GM23248 (cell line): ENCODE results near the gene MACF1. TPM values are rescaled to one million over a fixed set of nuclear protein-coding genes. Genes with fewer than 3 reads are reported as not detected.
"Not testable (repeated sequence)": the region's sequence is repeated elsewhere in the genome, so short reads cannot be mapped to it uniquely, and the experiment has no call there.

ENCODE experiments used
- DNase-seq: peaks from one replicate; pipeline ENCODE4 v3.0.0-alpha.2; 2015
- H2AFZ ChIP-seq: fragments of 200-600 bp; sonication (generic); 2 replicates; pipeline ENCODE4 v1.6.1; 2016; ENCODE audit warnings: antibody characterized with exemption
- H3F3A ChIP-seq: fragments of 200-600 bp; sonication (generic); 2 replicates; pipeline ENCODE4 v1.6.1; 2016; ENCODE audit warnings: mild to moderate bottlenecking, antibody characterized with exemption, mixed run types; ENCODE audit not compliant: insufficient read depth
- H3K27ac ChIP-seq: fragments of 200-600 bp; sonication (generic); 2 replicates; pipeline ENCODE4 v1.5.1; 2016; ENCODE audit warnings: mild to moderate bottlenecking
- H3K27me3 ChIP-seq: fragments of 200-600 bp; sonication (generic); replicated peaks from 2 replicates; pipeline ENCODE4 v1.6.1; 2016; ENCODE audit warnings: mild to moderate bottlenecking; ENCODE audit not compliant: insufficient read depth
- H3K36me3 ChIP-seq: fragments of 200-600 bp; sonication (generic); 2 replicates; pipeline ENCODE4 v1.6.1; 2016; ENCODE audit warnings: low read depth, mild to moderate bottlenecking
- H3K4me1 ChIP-seq: fragments of 200-600 bp; sonication (generic); 2 replicates; pipeline ENCODE4 v1.6.1; 2016; ENCODE audit warnings: mild to moderate bottlenecking; ENCODE audit not compliant: insufficient read depth
- H3K4me2 ChIP-seq: fragments of 200-600 bp; sonication (generic); one replicate; pipeline ENCODE4 v1.6.1; 2016; ENCODE audit warnings: mild to moderate bottlenecking; ENCODE audit not compliant: unreplicated experiment
- H3K4me3 ChIP-seq: fragments of 200-600 bp; sonication (generic); 2 replicates; pipeline ENCODE4 v1.5.1; 2016; ENCODE audit warnings: mild to moderate bottlenecking
- H3K79me2 ChIP-seq: fragments of 200-600 bp; sonication (generic); 2 replicates; pipeline ENCODE4 v1.6.1; 2016; ENCODE audit warnings: mild to moderate bottlenecking; ENCODE audit not compliant: insufficient read depth
- H3K9ac ChIP-seq: fragments of 200-600 bp; sonication (generic); 2 replicates; pipeline ENCODE4 v1.6.1; 2016; ENCODE audit warnings: mild to moderate bottlenecking
- H3K9me2 ChIP-seq: fragments of 200-600 bp; sonication (generic); 2 replicates; pipeline ENCODE4 v1.6.1; 2016; ENCODE audit warnings: mixed run types, mild to moderate bottlenecking, moderate library complexity; ENCODE audit not compliant: insufficient read depth
- H3K9me3 ChIP-seq: fragments of 200-600 bp; sonication (generic); one replicate; pipeline ENCODE4 v1.6.1; 2017; ENCODE audit warnings: low read depth
- H4K20me1 ChIP-seq: fragments of 200-600 bp; sonication (generic); 2 replicates; pipeline ENCODE4 v1.6.0; 2016; ENCODE audit not compliant: insufficient read depth
- EZH2 ChIP-seq: fragments of 200-600 bp; sonication (generic); IDR thresholded peaks from 2 replicates; pipeline ENCODE4 v1.6.1; 2018; ENCODE audit warnings: antibody characterized with exemption, mild to moderate bottlenecking; ENCODE audit not compliant: insufficient read depth, poor library complexity, severe bottlenecking
- EZH2phosphoT487 ChIP-seq: fragments of 200-600 bp; sonication (generic); IDR thresholded peaks from 2 replicates; pipeline ENCODE4 v1.6.1; 2018; ENCODE audit warnings: antibody characterized with exemption, moderate library complexity, mild to moderate bottlenecking, low read depth; ENCODE audit not compliant: insufficient read depth
- WGBS, 2 experiments: methylation state at CpG; one replicate each; pipeline ENCODE4 v1.1.6; 2015 to 2017; ENCODE audit warnings: low lambda C conversion rate in 2 of 2, low coverage in 1 of 2; ENCODE audit errors: missing lambda C conversion rate in 2 of 2; 5-methylcytosine and 5-hydroxymethylcytosine counted together
- in situ Hi-C: fragments of 300-500 bp; cut with MboI; formaldehyde crosslinking; loops from 2 replicates; pipeline ENCODE4 v1.15.0; 2020
- polyA plus RNA-seq: library from polyadenylated mRNA; unstranded; fragments of >200 nt; fragmentation: Nextera tagmentation; extraction: Ambion mirVana; gene quantifications from 2 replicates; pipeline ENCODE4 v1.2.1, GENCODE V29; 2016
- total RNA-seq: library from RNA; depleted of rRNA; stranded (reverse); fragments of >200 nt; shearing (Covaris generic); gene quantifications from 2 replicates; pipeline ENCODE4 v1.2.3, GENCODE V29; 2014

MACF1 gene
- total and polyA plus RNA-seq, 2 experiments from 2014 or later, result 55.1 to 177 TPM

DNA sequence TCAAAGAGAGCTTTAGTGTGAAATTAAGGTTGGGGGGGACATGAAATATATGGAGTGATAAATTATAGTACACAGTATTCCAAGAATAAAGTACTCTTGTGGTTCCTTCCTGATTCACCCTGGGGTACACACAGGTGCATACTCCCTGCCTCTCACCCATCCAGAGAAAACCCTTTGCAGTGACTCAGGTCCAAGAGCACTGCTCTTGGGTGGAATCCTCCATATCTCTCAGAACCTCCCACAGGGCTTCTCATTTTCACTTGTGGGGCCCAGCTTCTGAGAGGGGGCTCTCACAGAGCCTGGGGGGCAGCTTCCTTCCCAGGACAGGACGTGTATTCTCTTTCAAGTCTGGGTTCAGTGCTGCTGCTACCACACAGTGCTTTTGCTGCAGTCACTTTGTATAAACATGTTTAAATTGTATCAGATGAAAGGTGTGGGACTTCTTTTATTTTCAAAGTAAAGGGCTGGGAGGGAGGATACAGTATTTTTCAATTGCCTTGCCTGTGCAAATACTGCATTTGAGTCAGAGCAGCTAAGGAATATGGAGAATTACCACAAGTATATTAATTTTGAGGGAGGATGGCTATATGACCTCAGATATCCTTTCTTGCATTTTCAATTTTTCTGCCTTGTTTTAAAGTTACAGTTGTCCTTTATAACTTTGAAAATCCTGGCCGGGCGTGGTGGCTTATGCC, 262.1 kb downstream of the MACF1 start:
- Histone ChIP-seq H3K4me3 (no peak overlapping the region), H3K79me2 (peaks cover 9% of the 10 kb centered on the region; the same call in 1 of the 2 replicates), H3K9me2 (no peaks in the 10 kb centered on the region), H3K27me3 (no peaks in the 10 kb centered on the region), H3K9me3 (no peaks in the 10 kb centered on the region), H3K4me2 (no peak overlapping the region), H3K4me1 (peaks cover 21% of the 10 kb centered on the region), H2AFZ (no peak overlapping the region), H4K20me1 (no peaks in the 10 kb centered on the region), H3K36me3 (peaks cover 85% of the 10 kb centered on the region), H3K27ac (peak overlapping the region; percentile 10), H3K9ac (peak overlapping the region; percentile 13; the same call in 1 of the 2 replicates), H3F3A (peaks cover 27% of the 10 kb centered on the region)
- in situ Hi-C loops, result no loop called here
- peak; percentile 16 for DNase-seq
- WGBS, 2 experiments, result 24 to 33% methylated on average over 3 of the region's 3 CpGs
- TF ChIP-seq EZH2phosphoT487 (no peak), EZH2 (no peak)

DNA sequence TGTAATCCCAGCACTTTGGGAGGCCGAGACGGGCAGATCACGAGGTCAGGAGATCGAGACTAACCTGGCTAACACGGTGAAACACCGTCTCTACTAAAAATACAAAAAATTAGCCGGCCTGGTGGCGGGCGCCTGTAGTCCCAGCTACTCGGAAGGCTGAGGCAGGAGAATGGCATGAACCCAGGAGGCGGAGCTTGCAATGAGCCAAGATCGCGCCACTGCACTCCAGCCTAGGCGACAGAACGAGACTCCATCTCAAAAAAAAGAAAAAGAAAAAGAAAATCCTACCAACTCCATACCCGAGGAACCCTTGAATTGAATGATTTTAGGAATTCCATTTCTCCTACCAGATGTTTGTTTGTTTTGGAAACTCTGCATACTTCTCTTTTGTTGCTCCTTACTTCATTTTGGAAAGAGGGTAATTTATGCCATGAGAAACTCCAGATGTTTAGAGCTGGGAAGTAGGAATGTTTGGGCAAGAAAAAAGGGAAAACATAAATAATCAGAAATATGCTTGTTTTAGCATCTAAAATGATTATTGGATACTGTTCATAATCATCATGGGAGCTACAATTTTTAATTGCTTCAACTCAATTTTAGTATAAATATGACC, 262.7 kb downstream of the MACF1 start:
- H3K9me3 ChIP-seq, H3K4me2 ChIP-seq, H4K20me1 ChIP-seq, H3K27me3 ChIP-seq, in situ Hi-C loops, H2AFZ ChIP-seq, H3K79me2 ChIP-seq, H3K9me2 ChIP-seq, H3K4me3 ChIP-seq: not testable (repeated sequence)
- 13 to 16% methylated on average over 12 to 16 of the region's 16 CpGs for WGBS, 2 experiments
- H3K36me3 ChIP-seq, result peaks cover 86% of the 10 kb centered on the region
- H3K4me1 ChIP-seq, result peaks cover 21% of the 10 kb centered on the region
- peak overlapping the region; percentile 10 for H3K27ac ChIP-seq
- H3F3A ChIP-seq, result peaks cover 28% of the 10 kb centered on the region
- DNase-seq, result peak; percentile 9
- peak overlapping the region; percentile 13; the same call in 1 of the 2 replicates for H3K9ac ChIP-seq

- TF ChIP-seq EZH2 (no peak), EZH2phosphoT487 (no peak)
- Histone ChIP-seq H3K27me3 (no peaks in the 10 kb centered on the region), H3K4me3 (no peak overlapping the region), H3K4me2 (no peak overlapping the region), H3F3A (peaks cover 28% of the 10 kb centered on the region; the same call in 1 of the 2 replicates), H3K9me2 (no peaks in the 10 kb centered on the region), H3K4me1 (peaks cover 21% of the 10 kb centered on the region), H3K79me2 (peaks cover 8% of the 10 kb centered on the region; the same call in 1 of the 2 replicates), H3K9me3 (no peaks in the 10 kb centered on the region), H3K36me3 (peaks cover 77% of the 10 kb centered on the region), H3K9ac (no peak overlapping the region), H4K20me1 (no peaks in the 10 kb centered on the region), H3K27ac (no peak overlapping the region), H2AFZ (no peak overlapping the region)
- DNase-seq, result no peak
- in situ Hi-C loops, result no loop called here
- WGBS, 2 experiments, result 86 to 94% methylated on average over 3 of the region's 3 CpGs
Measured at GRCh38 chr1:39469150-39469549, 264.7 kb downstream of the MACF1 start.

DNA sequence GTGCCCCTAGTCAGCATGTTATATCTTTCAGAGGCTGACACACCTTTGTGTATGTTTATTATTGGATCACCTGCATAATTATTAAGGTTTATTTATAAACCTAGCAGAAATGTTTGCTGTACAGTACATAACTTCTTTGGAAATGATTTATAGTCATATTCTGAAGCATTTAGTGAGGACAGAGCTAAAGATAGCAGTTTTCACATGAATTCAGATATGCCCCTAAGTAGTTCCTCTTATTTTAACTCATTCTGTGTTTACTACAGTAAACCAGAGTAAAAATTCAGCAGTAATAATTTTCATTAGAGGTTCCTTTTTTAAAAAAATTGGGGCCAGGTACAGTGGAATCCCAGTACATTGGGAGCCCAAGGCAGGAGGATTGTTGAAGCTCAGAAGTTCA, 265.5 kb downstream of the MACF1 start:
- no peak overlapping the region for H3K9ac ChIP-seq
- no peaks in the 10 kb centered on the region for H3K9me2 ChIP-seq
- TF ChIP-seq EZH2phosphoT487 (no peak), EZH2 (no peak)
- H3F3A ChIP-seq, result peaks cover 28% of the 10 kb centered on the region; the same call in 1 of the 2 replicates
- peaks cover 8% of the 10 kb centered on the region; the same call in 1 of the 2 replicates for H3K79me2 ChIP-seq
- no peak overlapping the region for H3K27ac ChIP-seq
- no peaks in the 10 kb centered on the region for H3K27me3 ChIP-seq
- DNase-seq, result no peak
- peaks cover 73% of the 10 kb centered on the region for H3K36me3 ChIP-seq
- H3K4me1 ChIP-seq, result peaks cover 21% of the 10 kb centered on the region
- H4K20me1 ChIP-seq, result no peaks in the 10 kb centered on the region
- no peak overlapping the region for H3K4me3 ChIP-seq
- in situ Hi-C loops, result no loop called here
- H2AFZ ChIP-seq, result no peak overlapping the region
- no peaks in the 10 kb centered on the region for H3K9me3 ChIP-seq
- no peak overlapping the region for H3K4me2 ChIP-seq
